Measurements from ENCODE around the gene CACNB4. TPM values are rescaled to one million over a fixed set of nuclear protein-coding genes. Genes with fewer than 3 reads are reported as not detected.

CACNB4 gene
- total RNA-seq, 1 donor from 2014 or later = 5.6 TPM

GRCh38 chr2:151928380-151928779, 170.5 kb downstream of the CACNB4 start:
- H3K9me3 Mint-ChIP-seq = peaks cover 4% of the 10 kb centered on the region
- no peaks in the 10 kb centered on the region for H3K36me3 Mint-ChIP-seq
- DNase-seq (ENCODE audit: extremely low spot score, unreplicated experiment) = no peak
- no peak overlapping the region for H3K4me3 Mint-ChIP-seq
- H3K27me3 Mint-ChIP-seq = peaks cover 14% of the 10 kb centered on the region
- TF ChIP-seq, protein P1, sequence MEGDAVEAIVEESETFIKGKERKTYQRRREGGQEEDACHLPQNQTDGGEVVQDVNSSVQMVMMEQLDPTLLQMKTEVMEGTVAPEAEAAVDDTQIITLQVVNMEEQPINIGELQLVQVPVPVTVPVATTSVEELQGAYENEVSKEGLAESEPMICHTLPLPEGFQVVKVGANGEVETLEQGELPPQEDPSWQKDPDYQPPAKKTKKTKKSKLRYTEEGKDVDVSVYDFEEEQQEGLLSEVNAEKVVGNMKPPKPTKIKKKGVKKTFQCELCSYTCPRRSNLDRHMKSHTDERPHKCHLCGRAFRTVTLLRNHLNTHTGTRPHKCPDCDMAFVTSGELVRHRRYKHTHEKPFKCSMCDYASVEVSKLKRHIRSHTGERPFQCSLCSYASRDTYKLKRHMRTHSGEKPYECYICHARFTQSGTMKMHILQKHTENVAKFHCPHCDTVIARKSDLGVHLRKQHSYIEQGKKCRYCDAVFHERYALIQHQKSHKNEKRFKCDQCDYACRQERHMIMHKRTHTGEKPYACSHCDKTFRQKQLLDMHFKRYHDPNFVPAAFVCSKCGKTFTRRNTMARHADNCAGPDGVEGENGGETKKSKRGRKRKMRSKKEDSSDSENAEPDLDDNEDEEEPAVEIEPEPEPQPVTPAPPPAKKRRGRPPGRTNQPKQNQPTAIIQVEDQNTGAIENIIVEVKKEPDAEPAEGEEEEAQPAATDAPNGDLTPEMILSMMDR (conservative IDR thresholded peaks at IDR 0.05) = no peak
- no peak overlapping the region for H3K27ac Mint-ChIP-seq
- H3K4me1 Mint-ChIP-seq (ENCODE audit: unreplicated experiment) = peaks cover 3% of the 10 kb centered on the region

- Mint-ChIP-seq H3K27me3 (peaks cover 14% of the 10 kb centered on the region), H3K27ac (peak overlapping the region; percentile 4), H3K4me3 (no peak overlapping the region), H3K36me3 (no peaks in the 10 kb centered on the region), H3K4me1 (ENCODE audit: unreplicated experiment) (peaks cover 5% of the 10 kb centered on the region), H3K9me3 (peaks cover 7% of the 10 kb centered on the region)
- no peak for DNase-seq (ENCODE audit: extremely low spot score, unreplicated experiment)
- TF ChIP-seq, protein P1 (conservative IDR thresholded peaks at IDR 0.05) = no peak
These were observed 171.2 kb downstream of the CACNB4 start for GRCh38 chr2:151927501-151928221.

DNA sequence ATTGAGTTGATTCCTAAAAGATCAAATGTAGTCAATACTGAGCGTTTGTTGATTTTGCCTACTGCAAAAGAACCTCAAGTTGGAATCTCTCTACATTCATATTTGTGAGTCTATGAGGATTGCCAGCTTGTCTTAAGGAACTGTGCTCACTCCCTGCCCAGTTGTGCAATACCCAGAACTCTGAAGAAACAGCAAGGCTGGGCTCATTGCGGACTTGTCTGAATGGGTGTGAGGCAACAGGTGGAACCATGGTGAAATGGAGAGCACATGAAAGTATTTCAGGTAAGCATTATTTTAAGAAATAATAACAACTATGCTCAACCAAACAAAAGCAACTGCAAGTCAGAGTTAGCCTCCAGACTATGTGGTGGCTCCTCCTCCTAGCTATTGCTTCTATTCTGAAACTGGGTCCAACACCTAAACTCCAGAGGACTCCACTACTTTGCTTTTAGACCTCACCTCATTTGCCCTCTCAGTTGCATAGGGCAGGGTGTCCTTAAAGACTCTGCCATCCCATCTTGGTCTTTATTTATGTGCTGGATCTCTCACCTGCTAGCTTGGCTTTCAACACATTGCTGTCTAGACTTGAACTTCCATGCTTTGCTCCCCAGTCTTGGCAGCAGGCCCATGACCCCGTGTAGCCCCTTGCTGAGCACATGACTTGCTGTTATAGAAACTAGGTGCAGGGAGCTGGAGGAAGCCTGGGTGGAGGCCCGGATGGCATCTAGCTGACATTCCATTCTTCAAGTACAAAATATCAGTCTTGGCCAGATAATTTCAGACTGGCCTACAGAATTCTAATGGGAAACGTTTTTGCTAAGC, 175.8 kb downstream of the CACNB4 start:
- Mint-ChIP-seq H3K27me3 (peaks cover 14% of the 10 kb centered on the region), H3K4me1 (ENCODE audit: unreplicated experiment) (peaks cover 5% of the 10 kb centered on the region), H3K27ac (no peak overlapping the region), H3K36me3 (no peaks in the 10 kb centered on the region), H3K4me3 (no peak overlapping the region), H3K9me3 (peaks cover 7% of the 10 kb centered on the region)
- DNase-seq (ENCODE audit: extremely low spot score, unreplicated experiment) = no peak
- TF ChIP-seq, protein P1 (conservative IDR thresholded peaks at IDR 0.05) = no peak

DNA sequence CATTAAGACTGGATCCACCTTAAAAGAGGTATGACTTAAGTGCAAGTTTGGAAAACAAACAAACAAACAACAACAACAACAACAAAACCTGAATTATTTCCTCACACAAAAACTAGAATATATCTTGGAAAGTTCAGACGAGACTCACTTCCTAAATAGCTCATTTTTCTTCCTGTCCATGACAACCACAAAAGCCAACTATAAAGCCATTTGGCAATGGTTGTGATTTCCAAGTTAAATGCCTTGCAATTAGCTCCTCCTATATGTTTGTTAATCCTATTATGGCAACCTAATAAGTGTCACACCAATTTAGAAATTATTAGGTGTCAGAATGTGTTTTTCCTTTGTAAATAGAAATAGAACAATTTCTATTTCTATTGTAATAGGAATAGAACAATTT, 179.1 kb downstream of the CACNB4 start:
- TF ChIP-seq, protein P1 (conservative IDR thresholded peaks at IDR 0.05) = no peak
- Mint-ChIP-seq H3K4me1 (ENCODE audit: unreplicated experiment) (peaks cover 12% of the 10 kb centered on the region), H3K9me3 (peaks cover 7% of the 10 kb centered on the region), H3K27ac (no peak overlapping the region), H3K4me3 (no peak overlapping the region), H3K27me3 (no peaks in the 10 kb centered on the region), H3K36me3 (no peaks in the 10 kb centered on the region)
- no peak for DNase-seq (ENCODE audit: extremely low spot score, unreplicated experiment)

DNA sequence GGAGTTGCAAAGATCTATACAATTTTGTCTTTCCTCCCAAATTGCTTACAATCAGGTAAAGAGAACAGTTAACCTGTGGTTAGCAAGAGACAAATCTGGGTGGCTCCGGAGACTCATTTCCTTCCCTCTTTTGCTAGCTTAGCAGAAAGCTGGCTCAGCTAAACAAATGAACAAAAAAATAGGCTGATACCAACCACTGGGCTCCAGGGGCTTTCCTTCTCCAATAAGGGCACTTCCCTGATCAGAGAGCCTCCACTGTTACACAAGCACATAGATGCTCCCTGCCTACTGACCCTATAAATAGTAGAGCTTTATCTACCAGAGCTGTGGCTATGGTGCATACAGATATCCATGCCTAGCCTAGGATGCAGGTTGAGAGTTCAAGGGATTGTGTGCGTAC, 180.5 kb downstream of the CACNB4 start:
- Mint-ChIP-seq H3K36me3 (no peaks in the 10 kb centered on the region), H3K27ac (no peak overlapping the region), H3K9me3 (peaks cover 2% of the 10 kb centered on the region), H3K4me1 (ENCODE audit: unreplicated experiment) (peaks cover 8% of the 10 kb centered on the region), H3K27me3 (no peaks in the 10 kb centered on the region), H3K4me3 (no peak overlapping the region)
- TF ChIP-seq, protein P1 (conservative IDR thresholded peaks at IDR 0.05) = no peak
- no peak for DNase-seq (ENCODE audit: extremely low spot score, unreplicated experiment)

Data from type B pancreatic cell (in vitro differentiated cells).